GM12872 (cell line): ENCODE data around the gene NATD1.

Source experiments
- CTCF ChIP-seq: IDR thresholded peaks from 3 replicates; pipeline ENCODE4 v1.5.1; 2011; ENCODE audit warnings: low read depth, mild to moderate bottlenecking, low read length, moderate library complexity; ENCODE audit not compliant: insufficient read depth

The NATD1 gene

GRCh38 chr17:21268596-21269188 lies 15.5 kb upstream of the NATD1 start:
- no peak for TF ChIP-seq CTCF

DNA sequence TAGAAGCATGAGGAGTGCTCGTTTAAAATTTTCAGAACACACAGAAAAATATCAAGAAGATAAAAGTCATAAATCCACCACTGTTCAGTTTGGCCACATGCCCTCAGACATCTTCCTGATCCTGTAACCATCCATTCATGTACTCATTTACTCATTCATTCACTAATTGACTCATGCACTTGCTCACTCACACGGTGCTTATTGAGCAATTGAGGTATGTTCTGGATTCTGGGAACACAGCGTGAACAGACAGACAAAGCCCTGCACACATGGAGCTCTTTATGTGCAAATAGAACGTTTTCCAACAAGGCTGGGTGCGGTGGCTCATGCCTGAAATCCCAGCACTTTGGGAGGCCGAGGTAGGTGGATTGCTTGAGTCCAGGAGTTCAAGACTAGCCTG lies 10.2 kb upstream of the NATD1 start:
- TF ChIP-seq CTCF = no peak

DNA sequence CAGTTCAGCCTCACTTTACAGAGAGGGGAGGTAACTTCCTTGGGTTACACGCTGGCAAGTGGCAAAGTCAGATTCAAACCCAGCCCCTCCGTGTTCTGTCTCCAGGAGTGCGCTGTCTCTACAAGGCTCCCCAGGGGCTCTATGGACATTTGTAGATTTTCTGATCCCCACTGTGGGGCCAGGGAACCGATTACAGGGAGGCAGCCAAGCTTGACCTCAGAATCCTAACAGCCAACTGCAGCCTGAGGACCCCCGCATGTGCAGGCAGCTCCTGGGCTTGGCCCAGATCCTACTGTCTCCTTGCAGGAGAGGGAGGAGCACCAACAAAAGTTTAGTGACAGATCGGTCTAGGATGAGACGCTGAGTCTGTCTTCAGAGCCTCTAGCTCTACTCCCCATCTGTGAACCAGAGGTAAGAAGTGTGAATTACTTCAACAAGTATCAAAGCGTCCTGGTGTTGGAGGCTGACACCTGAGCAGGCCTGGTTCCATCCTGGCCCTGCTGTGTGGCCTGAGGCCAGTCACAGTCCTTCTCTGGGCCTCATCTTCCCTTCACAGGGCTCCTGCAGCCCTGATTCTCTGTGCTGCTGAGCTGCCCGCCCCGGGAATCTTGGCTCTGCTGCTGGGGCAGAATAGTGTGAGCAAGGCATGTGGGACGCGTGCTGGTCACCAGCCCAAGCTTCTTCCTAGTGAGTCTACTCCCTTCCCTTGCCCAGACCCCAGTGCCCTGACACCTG lies 9.2 kb upstream of the NATD1 start:
- no peak for TF ChIP-seq CTCF

- no peak for TF ChIP-seq CTCF
Observed at GRCh38 chr17:21258593-21258992, 5.4 kb upstream of the NATD1 start.

GRCh38 chr17:21253646-21254441 lies 634 bp upstream of the NATD1 start:
- TF ChIP-seq CTCF = no peak

- TF ChIP-seq CTCF = no peak
Observed at GRCh38 chr17:21252289-21252795, 868 bp downstream of the NATD1 start.

GRCh38 chr17:21251337-21252010 lies 1.7 kb downstream of the NATD1 start:
- TF ChIP-seq CTCF = no peak
